ENCODE results near the gene SH3GL1. TPM values are rescaled to one million over a fixed set of nuclear protein-coding genes. Genes with fewer than 3 reads are reported as not detected.

Gene SH3GL1
- total RNA-seq, 5 donors from 2014 or later (not counting 1 experiment from before 2014, with no cell fraction given), result 38.8 to 51.5 (median 45.7) TPM

GRCh38 chr19:4319067-4319718 lies 81.2 kb downstream of the SH3GL1 start:
- Mint-ChIP-seq H3K4me3 (no peak overlapping the region), H3K4me1 (peaks cover 0 to 10% (median 0%) of the 10 kb centered on the region in 3 donors), H3K36me3 (no peaks in the 10 kb centered on the region), H3K27ac (no peak overlapping the region), H3K9me3 (peaks cover 0 to 9% (median 0%) of the 10 kb centered on the region in 3 donors), H3K27me3 (no peaks in the 10 kb centered on the region)
- no peak overlapping the region for H3K4me3 ChIP-seq (ENCODE audit: control insufficient read depth in 1 of 2, extremely low read depth in 1 of 2, low read length in 1 of 2)
- no peak for ATAC-seq (replicated peaks in 1 of 4)
- WGBS (ENCODE audit: insufficient coverage), result 95% methylated on average over 2 of the region's 2 CpGs
- H3K9me3 ChIP-seq, result no peaks in the 10 kb centered on the region
- H3K27ac ChIP-seq (ENCODE audit: low read length), result no peak overlapping the region
- CTCF ChIA-PET, result interaction anchor here in 1 of 2 donors (0.5 kb wide), 1 partner anchor 17 kb away, joined by 5 read pairs; no protein-coding TSS in a partner anchor
- no peak for DNase-seq
- H3K4me1 ChIP-seq (ENCODE audit: control insufficient read depth in 1 of 2, extremely low read depth in 1 of 2, insufficient read depth in 2 of 2, low read length in 2 of 2), result no peaks in the 10 kb centered on the region
- POLR2A ChIA-PET, result no interaction called here
- H3K27me3 ChIP-seq (replicated peaks in 1 of 2; ENCODE audit: control insufficient read depth in 2 of 2, extremely low read depth in 1 of 2, insufficient read depth in 2 of 2, low read length in 1 of 2), result no peaks in the 10 kb centered on the region
- no peaks in the 10 kb centered on the region for H3K36me3 ChIP-seq (ENCODE audit: control insufficient read depth in 2 of 2, extremely low read depth in 1 of 2, insufficient read depth in 1 of 2, low read length in 1 of 2)

GRCh38 chr19:4318460-4318859 lies 81.9 kb downstream of the SH3GL1 start:
- H3K9me3 Mint-ChIP-seq, result peaks cover 0 to 9% (median 0%) of the 10 kb centered on the region in 3 donors
- H3K4me1 ChIP-seq (ENCODE audit: control insufficient read depth in 1 of 2, extremely low read depth in 1 of 2, insufficient read depth in 2 of 2, low read length in 2 of 2), result no peaks in the 10 kb centered on the region
- H3K36me3 Mint-ChIP-seq, result no peaks in the 10 kb centered on the region
- POLR2A ChIA-PET, result no interaction called here
- CTCF ChIA-PET, result interaction anchor here in 1 of 2 donors (0.5 kb wide), 1 partner anchor 18 kb away, joined by 5 read pairs; no protein-coding TSS in a partner anchor
- WGBS (ENCODE audit: insufficient coverage), result 88% methylated on average over 2 of the region's 7 CpGs
- no peaks in the 10 kb centered on the region for H3K36me3 ChIP-seq (ENCODE audit: control insufficient read depth in 2 of 2, extremely low read depth in 1 of 2, insufficient read depth in 1 of 2, low read length in 1 of 2)
- no peak overlapping the region for H3K27ac Mint-ChIP-seq
- no peak for DNase-seq
- H3K4me3 ChIP-seq (ENCODE audit: control insufficient read depth in 1 of 2, extremely low read depth in 1 of 2, low read length in 1 of 2), result no peak overlapping the region
- H3K4me1 Mint-ChIP-seq, result peaks cover 0 to 10% (median 0%) of the 10 kb centered on the region in 3 donors
- no peak overlapping the region for H3K27ac ChIP-seq (ENCODE audit: low read length)
- no peak for ATAC-seq (replicated peaks in 1 of 4)
- no peak overlapping the region for H3K4me3 Mint-ChIP-seq
- H3K27me3 ChIP-seq (replicated peaks in 1 of 2; ENCODE audit: control insufficient read depth in 2 of 2, extremely low read depth in 1 of 2, insufficient read depth in 2 of 2, low read length in 1 of 2), result no peaks in the 10 kb centered on the region
- no peaks in the 10 kb centered on the region for H3K27me3 Mint-ChIP-seq
- no peaks in the 10 kb centered on the region for H3K9me3 ChIP-seq

DNA sequence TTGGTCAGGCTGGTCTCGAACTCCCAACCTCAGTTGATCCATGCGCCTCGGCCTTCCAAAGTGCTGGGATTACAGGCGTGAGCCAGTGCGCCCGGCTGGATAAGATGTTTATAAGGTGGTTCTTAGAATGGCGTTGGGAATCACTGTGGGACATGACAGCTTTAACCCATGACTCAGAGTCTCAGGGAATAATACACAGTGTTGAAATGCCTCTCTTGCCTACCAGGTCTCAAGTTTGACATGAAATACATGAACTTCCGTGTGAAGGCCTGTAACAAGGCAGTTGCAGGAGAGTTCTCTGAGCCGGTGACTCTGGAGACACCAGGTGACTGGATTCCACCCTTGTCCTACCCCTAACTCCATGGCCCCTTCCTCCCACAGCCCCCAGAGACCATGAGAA lies 83.4 kb downstream of the SH3GL1 start:
- peaks cover 0 to 10% (median 0%) of the 10 kb centered on the region in 3 donors for H3K4me1 Mint-ChIP-seq

DNA sequence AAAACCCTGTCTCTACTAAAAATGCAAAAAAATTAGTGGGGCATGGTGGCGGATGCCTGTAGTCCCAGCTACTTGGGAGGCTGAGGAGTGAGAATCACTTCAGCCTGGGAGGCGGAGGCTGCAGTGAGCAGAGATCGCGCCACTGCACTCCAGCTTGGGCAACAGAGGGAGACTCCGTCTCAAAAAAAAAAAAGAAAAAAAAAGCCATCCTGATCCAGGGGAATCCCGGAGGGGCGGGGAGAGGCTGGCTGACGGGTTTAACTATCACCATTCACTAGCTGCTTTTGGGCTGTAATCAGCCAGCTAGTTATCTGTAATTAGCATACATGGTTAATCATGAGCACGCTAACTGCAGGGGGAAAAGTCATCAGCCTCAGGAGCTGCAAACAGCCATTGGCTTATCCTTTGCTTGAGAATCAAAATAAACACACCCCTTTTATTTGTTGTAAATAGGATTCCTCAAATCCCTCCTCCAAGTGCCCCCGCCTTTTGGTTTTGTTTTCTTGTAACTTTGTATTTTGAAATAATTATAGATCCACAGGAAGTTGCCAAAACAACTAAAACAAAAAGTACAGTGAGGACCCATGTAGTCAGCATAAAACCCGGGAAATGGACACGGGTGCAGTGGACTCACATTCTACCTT lies 86.4 kb downstream of the SH3GL1 start:
- no peaks in the 10 kb centered on the region for H3K27me3 Mint-ChIP-seq
- H3K4me1 ChIP-seq (ENCODE audit: control insufficient read depth in 1 of 2, extremely low read depth in 1 of 2, insufficient read depth in 2 of 2, low read length in 2 of 2), result no peaks in the 10 kb centered on the region
- H3K4me1 Mint-ChIP-seq, result peaks cover 0 to 1% (median 0%) of the 10 kb centered on the region in 3 donors
- H3K27ac ChIP-seq (ENCODE audit: low read length), result no peak overlapping the region
- ATAC-seq (replicated peaks in 1 of 4), result no peak
- DNase-seq, result no peak
- ChIA-PET CTCF (interaction anchor here in 1 of 2 donors (0.7 kb wide), 1 partner anchor 11 kb away, joined by 3 read pairs; no protein-coding TSS in a partner anchor), POLR2A (no interaction called here)
- no peak overlapping the region for H3K27ac Mint-ChIP-seq
- H3K27me3 ChIP-seq (replicated peaks in 1 of 2; ENCODE audit: control insufficient read depth in 2 of 2, extremely low read depth in 1 of 2, insufficient read depth in 2 of 2, low read length in 1 of 2), result peaks cover 0 to 5% of the 10 kb centered on the region in 2 experiments
- H3K36me3 ChIP-seq (ENCODE audit: control insufficient read depth in 2 of 2, extremely low read depth in 1 of 2, insufficient read depth in 1 of 2, low read length in 1 of 2), result no peaks in the 10 kb centered on the region
- H3K9me3 Mint-ChIP-seq, result peaks cover 0 to under 1% (median 0%) of the 10 kb centered on the region in 3 donors
- no peaks in the 10 kb centered on the region for H3K36me3 Mint-ChIP-seq
- no peak overlapping the region for H3K4me3 Mint-ChIP-seq
- no peak overlapping the region for H3K4me3 ChIP-seq (ENCODE audit: control insufficient read depth in 1 of 2, extremely low read depth in 1 of 2, low read length in 1 of 2)
- WGBS (ENCODE audit: insufficient coverage), result 94% methylated on average over 3 of the region's 12 CpGs
- no peaks in the 10 kb centered on the region for H3K9me3 ChIP-seq

More for the DNA sequence above, 83.4 kb downstream of the SH3GL1 start:
- 93% methylated on average over 9 of the region's 9 CpGs for WGBS (ENCODE audit: insufficient coverage)
- Mint-ChIP-seq H3K27me3 (no peaks in the 10 kb centered on the region), H3K36me3 (no peaks in the 10 kb centered on the region), H3K27ac (no peak overlapping the region), H3K4me3 (no peak overlapping the region), H3K9me3 (peaks cover 0 to 9% (median 0%) of the 10 kb centered on the region in 3 donors)
- ATAC-seq (replicated peaks in 1 of 4) (no peak), DNase-seq (no peak)
- Histone ChIP-seq H3K4me1 (ENCODE audit: control insufficient read depth in 1 of 2, extremely low read depth in 1 of 2, insufficient read depth in 2 of 2, low read length in 2 of 2) (no peaks in the 10 kb centered on the region), H3K4me3 (ENCODE audit: control insufficient read depth in 1 of 2, extremely low read depth in 1 of 2, low read length in 1 of 2) (no peak overlapping the region), H3K36me3 (ENCODE audit: control insufficient read depth in 2 of 2, extremely low read depth in 1 of 2, insufficient read depth in 1 of 2, low read length in 1 of 2) (no peaks in the 10 kb centered on the region), H3K9me3 (no peaks in the 10 kb centered on the region), H3K27me3 (replicated peaks in 1 of 2; ENCODE audit: control insufficient read depth in 2 of 2, extremely low read depth in 1 of 2, insufficient read depth in 2 of 2, low read length in 1 of 2) (no peaks in the 10 kb centered on the region), H3K27ac (ENCODE audit: low read length) (no peak overlapping the region)
- POLR2A ChIA-PET, result no interaction called here
- CTCF ChIA-PET, result no interaction called here

Other genes starting within 250 kb of the SH3GL1 start
- under 1 TPM in 1 of 5 donors, not detected in 4; 0.16 TPM for gene CREB3L3, start 246.9 kb downstream of the SH3GL1 start, total RNA-seq
- gene SIRT6, start 218.0 kb downstream of the SH3GL1 start, total RNA-seq, result 10 to 100 TPM; 19.9 to 35.7 (median 30.0) TPM
- 1 to 10 TPM in 3 of 5 donors, under 1 TPM in 2; 0.79 to 2.2 (median 1.3) TPM for gene ANKRD24, start 217.9 kb downstream of the SH3GL1 start, total RNA-seq
- under 1 TPM in 3 of 5 donors, not detected in 2; 0.38 to 0.92 (median 0.79) TPM for gene EBI3, start 171.0 kb downstream of the SH3GL1 start, total RNA-seq
- 10 to 100 TPM; 28.4 to 37.4 (median 35.2) TPM for gene YJU2, start 153.5 kb downstream of the SH3GL1 start, total RNA-seq
- under 1 TPM in 1 of 5 donors, not detected in 4; 0.19 TPM for gene SHD, start 121.3 kb downstream of the SH3GL1 start, total RNA-seq
- gene TMIGD2, start 98.2 kb downstream of the SH3GL1 start, total RNA-seq, result 10 to 100 TPM; 13.5 to 44.0 (median 32.4) TPM
- gene FSD1, start 95.9 kb downstream of the SH3GL1 start, total RNA-seq, result 1 to 10 TPM; 2.8 to 4.1 (median 3.4) TPM
- gene STAP2, start 61.7 kb downstream of the SH3GL1 start, total RNA-seq, result 1 to 10 TPM; 2.3 to 3.7 (median 2.9) TPM
- gene MPND, start 57.0 kb downstream of the SH3GL1 start, total RNA-seq, result 10 to 100 TPM; 10.7 to 27.3 (median 22.6) TPM
- 10 to 100 TPM; 14.4 to 27.3 (median 16.5) TPM for gene CHAF1A, start 2.1 kb upstream of the SH3GL1 start, total RNA-seq
- 10 to 100 TPM; 49.7 to 86.4 (median 76.5) TPM for gene UBXN6, start 57.2 kb upstream of the SH3GL1 start, total RNA-seq
- gene HDGFL2, start 71.8 kb upstream of the SH3GL1 start, total RNA-seq, result 10 to 100 TPM; 24.9 to 41.8 (median 39.4) TPM
- under 1 TPM in 3 of 5 donors, not detected in 2; 0.06 to 0.16 (median 0.15) TPM for gene PLIN4, start 117.9 kb upstream of the SH3GL1 start, total RNA-seq
- 1 to 10 TPM in 2 of 5 donors, under 1 TPM in 3; 0.14 to 2.3 (median 0.99) TPM for gene PLIN5, start 134.7 kb upstream of the SH3GL1 start, total RNA-seq
- under 1 TPM in 3 of 5 donors, not detected in 2; 0.13 to 0.32 (median 0.19) TPM for gene LRG1, start 139.5 kb upstream of the SH3GL1 start, total RNA-seq
- under 1 TPM in 3 of 5 donors, not detected in 2; 0.25 to 0.43 (median 0.32) TPM for gene SEMA6B, start 159.1 kb upstream of the SH3GL1 start, total RNA-seq
- 10 to 100 TPM; 10.8 to 23.0 (median 19.5) TPM for gene TNFAIP8L1, start 239.0 kb upstream of the SH3GL1 start, total RNA-seq

All from T-cell (primary cell).